HCT116 (cell line): Measurements from ENCODE around the gene RACK1. TPM values are rescaled to one million over a fixed set of nuclear protein-coding genes. Genes with fewer than 3 reads are reported as not detected.

Experiments
- ATAC-seq: fragments of 200-7000 bp; cut with Tn5 transposase; 2 replicates; pipeline ENCODE4 v1.9.1; 2020; ENCODE audit warnings: mild to moderate bottlenecking, moderate library complexity
- BruUV-seq: library from RNA; stranded (reverse); fragments of 400-500 nt; replicated peaks from 2 replicates; lab custom pipeline; 2021; lab: Mats Ljungman, UMichigan
- CTCF ChIA-PET: fragments of 300-600 bp; sonication (Branson Sonifier 250); formaldehyde crosslinking; loops from one replicate; lab custom pipeline; 2021; ENCODE audit warnings: antibody characterized with exemption; lab: Charles Lee
- POLR2A ChIA-PET: fragments of 300-600, 350-600 bp; sonication (Branson Sonifier 250); formaldehyde crosslinking; loops from one replicate; lab custom pipeline; 2021; ENCODE audit warnings: antibody characterized with exemption; lab: Charles Lee
- RAD21 ChIA-PET, 2 experiments: fragments of 300-600 bp; sonication (Branson Sonifier 250); formaldehyde crosslinking; loops; one replicate each; lab custom pipeline; 2023; ENCODE audit warnings: low total read pairs in 2 of 2; ENCODE audit not compliant: uncharacterized antibody in 2 of 2, unreplicated experiment in 2 of 2, low non-redundant PET in 1 of 2; lab: Charles Lee
- DNase-seq: peaks from one replicate; pipeline ENCODE4 v3.0.0-alpha.2; 2010; ENCODE audit warnings: low read depth, low spot score
- H2AFZ ChIP-seq: fragments of 200-600 bp; shearing (Covaris generic), sonication (generic); 2 replicates; pipeline ENCODE4 v1.6.1; 2017; ENCODE audit warnings: low read depth, mixed run types, mixed read lengths, antibody characterized with exemption, low read length; ENCODE audit not compliant: poor library complexity, severe bottlenecking
- H3K27ac ChIP-seq: 2 replicates; pipeline ENCODE4 v1.5.1; 2012; ENCODE audit warnings: low read depth, low read length
- H3K27me3 ChIP-seq: fragments of 200-600 bp; sonication (generic); 2 replicates; pipeline ENCODE4 v1.6.1; 2016; ENCODE audit warnings: mixed run types, low read length, mixed read lengths; ENCODE audit not compliant: insufficient read depth
- H3K36me3 ChIP-seq, 2 experiments: fragments of 200-500 bp in 1 of 2; fragments of 200-600 bp in 1 of 2; sonication (Bioruptor generic) in 1 of 2; sonication (generic) in 1 of 2; 2 replicates each; pipeline versions ENCODE4 v1.5.1 to v1.6.1; 2014 to 2016; ENCODE audit warnings: low read length in 2 of 2, inconsistent platforms in 1 of 2, mixed read lengths in 1 of 2, mixed run types in 1 of 2; ENCODE audit not compliant: insufficient read depth in 2 of 2, control insufficient read depth in 1 of 2
- H3K4me1 ChIP-seq, 2 experiments: fragments of 200-600 bp in 1 of 2; sonication (generic) in 1 of 2; 2 replicates each; pipeline versions ENCODE4 v1.5.1 to v1.6.1; 2012 to 2017; ENCODE audit warnings: low read length in 2 of 2, inconsistent platforms in 1 of 2, mild to moderate bottlenecking in 1 of 2, mixed read lengths in 1 of 2, mixed run types in 1 of 2, moderate library complexity in 1 of 2; ENCODE audit not compliant: insufficient read depth in 2 of 2, control insufficient read depth in 1 of 2
- H3K4me2 ChIP-seq: fragments of 200-600 bp; sonication (generic); 2 replicates; pipeline ENCODE4 v1.6.1; 2017; ENCODE audit warnings: mixed run types, low read length, mixed read lengths
- H3K4me3 ChIP-seq, 2 experiments: fragments of 200-600 bp in 1 of 2; sonication (generic) in 1 of 2; replicated peaks in 1 of 2; 2 replicates each; pipeline ENCODE4 v1.5.1; 2011 to 2016; ENCODE audit warnings: low read length in 2 of 2, control low read depth in 1 of 2, low read depth in 1 of 2, mild to moderate bottlenecking in 1 of 2, mixed read lengths in 1 of 2, mixed run types in 1 of 2
- H3K79me2 ChIP-seq: fragments of 200-600 bp; sonication (generic); 2 replicates; pipeline ENCODE4 v1.6.1; 2017; ENCODE audit warnings: mild to moderate bottlenecking, mixed run types, low read length, moderate library complexity, mixed read lengths; ENCODE audit not compliant: insufficient read depth
- H3K9ac ChIP-seq: fragments of 200-600 bp; sonication (generic); 2 replicates; pipeline ENCODE4 v1.6.1; 2016; ENCODE audit warnings: low read length, mixed read lengths
- H3K9me2 ChIP-seq: fragments of 200-600 bp; sonication (generic), shearing (Covaris generic); 2 replicates; pipeline ENCODE4 v1.6.1; 2017; ENCODE audit warnings: mixed run types, mild to moderate bottlenecking, moderate library complexity; ENCODE audit not compliant: insufficient read depth
- H3K9me3 ChIP-seq, 2 experiments: fragments of 200-500 bp in 1 of 2; fragments of 200-600 bp in 1 of 2; sonication (Bioruptor generic) in 1 of 2; sonication (generic) in 1 of 2; 2 replicates each; pipeline ENCODE4 v1.6.1; 2014 to 2017; ENCODE audit warnings: low read length in 2 of 2, mixed read lengths in 2 of 2, inconsistent platforms in 1 of 2, low read depth in 1 of 2, mild to moderate bottlenecking in 1 of 2, mixed run types in 1 of 2, moderate library complexity in 1 of 2; ENCODE audit not compliant: control insufficient read depth in 1 of 2, insufficient read depth in 1 of 2
- H4K20me1 ChIP-seq: fragments of 200-600 bp; sonication (generic), shearing (Covaris generic); 2 replicates; pipeline ENCODE4 v1.6.1; 2017; ENCODE audit warnings: mixed run types, mild to moderate bottlenecking, moderate library complexity; ENCODE audit not compliant: insufficient read depth
- CBX3 ChIP-seq: IDR thresholded peaks from 2 replicates; pipeline ENCODE4 v1.6.1; 2012; ENCODE audit warnings: low read depth
- CEBPB ChIP-seq: IDR thresholded peaks from 2 replicates; pipeline ENCODE4 v1.6.1; 2012; ENCODE audit warnings: low read depth
- CTCF ChIP-seq, 3 experiments: fragments of 200-600 bp in 1 of 3; sonication (generic) in 1 of 3; IDR thresholded peaks in 2 of 3; conservative IDR thresholded peaks in 1 of 3; 2 replicates each; pipeline ENCODE4 v1.5.1; 2012 to 2017; ENCODE audit warnings: low read depth in 2 of 3, low read length in 2 of 3, antibody characterized with exemption in 1 of 3, borderline replicate concordance in 1 of 3, control low read depth in 1 of 3, mild to moderate bottlenecking in 1 of 3, mixed read lengths in 1 of 3, mixed run types in 1 of 3, moderate library complexity in 1 of 3; ENCODE audit not compliant: insufficient read depth in 1 of 3
- EGR1 ChIP-seq: IDR thresholded peaks from 2 replicates; pipeline ENCODE4 v1.6.1; 2012; ENCODE audit warnings: low read depth
- FOSL1 ChIP-seq: IDR thresholded peaks from 2 replicates; pipeline ENCODE4 v1.6.1; 2012; ENCODE audit warnings: low read depth
- JUND ChIP-seq: IDR thresholded peaks from 2 replicates; pipeline ENCODE4 v1.6.1; 2012
- RAD21 ChIP-seq: IDR thresholded peaks from 2 replicates; pipeline ENCODE4 v1.6.1; 2012; ENCODE audit warnings: low read depth, mild to moderate bottlenecking
- SP1 ChIP-seq: IDR thresholded peaks from 2 replicates; pipeline ENCODE4 v1.6.1; 2012; ENCODE audit warnings: low read depth
- TCF7L2 ChIP-seq: IDR thresholded peaks from 2 replicates; pipeline ENCODE4 v1.7.0; 2011; ENCODE audit warnings: borderline replicate concordance, inconsistent platforms; ENCODE audit not compliant: insufficient read depth, insufficient read length; ENCODE audit errors: extremely low read depth
- YY1 ChIP-seq: IDR thresholded peaks from 2 replicates; pipeline ENCODE4 v1.6.1; 2011; ENCODE audit warnings: low read length, low read depth, moderate library complexity, mild to moderate bottlenecking; ENCODE audit not compliant: insufficient replicate concordance; ENCODE audit errors: extremely low read depth
- intact Hi-C: fragments of 100-400 bp; cut with micrococcal nuclease; formaldehyde crosslinking; loops from 2 replicates; pipeline ENCODE4 v1.10.0; 2022
- total RNA-seq: library from RNA; stranded (reverse); gene quantifications from one replicate; pipeline ENCODE4 v1.2.1, GENCODE V29; 2021; ENCODE audit not compliant: unreplicated experiment
- TF ChIP-seq, protein P1 (sequence below): IDR thresholded peaks from 2 replicates; pipeline ENCODE4 v1.6.1; 2012
- TF ChIP-seq, protein P2 (sequence below): IDR thresholded peaks from 2 replicates; pipeline ENCODE4 v1.6.1; 2012; ENCODE audit warnings: low read depth
- TF ChIP-seq, protein P3 (sequence below): IDR thresholded peaks from 2 replicates; pipeline ENCODE4 v1.6.1; 2011; ENCODE audit warnings: mild to moderate bottlenecking, low read length, moderate library complexity; ENCODE audit not compliant: insufficient replicate concordance; ENCODE audit errors: extremely low read depth

The RACK1 gene
- total RNA-seq, 1 experiment from 2014 or later = 2,432 TPM

- intact Hi-C loops = loop anchor here (5.0 kb wide), 1 partner anchor 76 kb away; no protein-coding TSS in a partner anchor
- no peak for ATAC-seq
- DNase-seq = no peak
- no TSS peak for BruUV-seq
- H4K20me1 ChIP-seq = peaks cover 14% of the 10 kb centered on the region; the same call in 1 of the 2 replicates
- H3K4me1 ChIP-seq = peaks cover 12 to 21% of the 10 kb centered on the region in 2 experiments; a peak in 3 of 4 replicates
- peaks cover 13 to 17% of the 10 kb centered on the region in 2 experiments for H3K36me3 ChIP-seq
- no peak overlapping the region for H2AFZ ChIP-seq
- H3K27ac ChIP-seq = no peak overlapping the region
- H3K9ac ChIP-seq = no peak overlapping the region
- H3K27me3 ChIP-seq = no peaks in the 10 kb centered on the region
- no peaks in the 10 kb centered on the region for H3K9me2 ChIP-seq
- POLR2A ChIA-PET = no interaction called here
- TF ChIP-seq, protein P1, sequence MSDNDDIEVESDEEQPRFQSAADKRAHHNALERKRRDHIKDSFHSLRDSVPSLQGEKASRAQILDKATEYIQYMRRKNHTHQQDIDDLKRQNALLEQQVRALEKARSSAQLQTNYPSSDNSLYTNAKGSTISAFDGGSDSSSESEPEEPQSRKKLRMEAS = no peak
- TF ChIP-seq JUND (no peak), SP1 (no peak), CTCF (IDR thresholded peaks at IDR 0.05 in 2 of 3, conservative IDR thresholded peaks at IDR 0.05 in 1 of 3; ENCODE audit: borderline replicate concordance in 1 of 3, insufficient read depth in 1 of 3, low read depth in 2 of 3, low read length in 2 of 3) (no peak), CBX3 (no peak), EGR1 (no peak), RAD21 (no peak), FOSL1 (no peak), CEBPB (no peak), YY1 (no peak), TCF7L2 (no peak)
- TF ChIP-seq, protein P2, sequence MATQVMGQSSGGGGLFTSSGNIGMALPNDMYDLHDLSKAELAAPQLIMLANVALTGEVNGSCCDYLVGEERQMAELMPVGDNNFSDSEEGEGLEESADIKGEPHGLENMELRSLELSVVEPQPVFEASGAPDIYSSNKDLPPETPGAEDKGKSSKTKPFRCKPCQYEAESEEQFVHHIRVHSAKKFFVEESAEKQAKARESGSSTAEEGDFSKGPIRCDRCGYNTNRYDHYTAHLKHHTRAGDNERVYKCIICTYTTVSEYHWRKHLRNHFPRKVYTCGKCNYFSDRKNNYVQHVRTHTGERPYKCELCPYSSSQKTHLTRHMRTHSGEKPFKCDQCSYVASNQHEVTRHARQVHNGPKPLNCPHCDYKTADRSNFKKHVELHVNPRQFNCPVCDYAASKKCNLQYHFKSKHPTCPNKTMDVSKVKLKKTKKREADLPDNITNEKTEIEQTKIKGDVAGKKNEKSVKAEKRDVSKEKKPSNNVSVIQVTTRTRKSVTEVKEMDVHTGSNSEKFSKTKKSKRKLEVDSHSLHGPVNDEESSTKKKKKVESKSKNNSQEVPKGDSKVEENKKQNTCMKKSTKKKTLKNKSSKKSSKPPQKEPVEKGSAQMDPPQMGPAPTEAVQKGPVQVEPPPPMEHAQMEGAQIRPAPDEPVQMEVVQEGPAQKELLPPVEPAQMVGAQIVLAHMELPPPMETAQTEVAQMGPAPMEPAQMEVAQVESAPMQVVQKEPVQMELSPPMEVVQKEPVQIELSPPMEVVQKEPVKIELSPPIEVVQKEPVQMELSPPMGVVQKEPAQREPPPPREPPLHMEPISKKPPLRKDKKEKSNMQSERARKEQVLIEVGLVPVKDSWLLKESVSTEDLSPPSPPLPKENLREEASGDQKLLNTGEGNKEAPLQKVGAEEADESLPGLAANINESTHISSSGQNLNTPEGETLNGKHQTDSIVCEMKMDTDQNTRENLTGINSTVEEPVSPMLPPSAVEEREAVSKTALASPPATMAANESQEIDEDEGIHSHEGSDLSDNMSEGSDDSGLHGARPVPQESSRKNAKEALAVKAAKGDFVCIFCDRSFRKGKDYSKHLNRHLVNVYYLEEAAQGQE = no peak
- TF ChIP-seq, protein P3, sequence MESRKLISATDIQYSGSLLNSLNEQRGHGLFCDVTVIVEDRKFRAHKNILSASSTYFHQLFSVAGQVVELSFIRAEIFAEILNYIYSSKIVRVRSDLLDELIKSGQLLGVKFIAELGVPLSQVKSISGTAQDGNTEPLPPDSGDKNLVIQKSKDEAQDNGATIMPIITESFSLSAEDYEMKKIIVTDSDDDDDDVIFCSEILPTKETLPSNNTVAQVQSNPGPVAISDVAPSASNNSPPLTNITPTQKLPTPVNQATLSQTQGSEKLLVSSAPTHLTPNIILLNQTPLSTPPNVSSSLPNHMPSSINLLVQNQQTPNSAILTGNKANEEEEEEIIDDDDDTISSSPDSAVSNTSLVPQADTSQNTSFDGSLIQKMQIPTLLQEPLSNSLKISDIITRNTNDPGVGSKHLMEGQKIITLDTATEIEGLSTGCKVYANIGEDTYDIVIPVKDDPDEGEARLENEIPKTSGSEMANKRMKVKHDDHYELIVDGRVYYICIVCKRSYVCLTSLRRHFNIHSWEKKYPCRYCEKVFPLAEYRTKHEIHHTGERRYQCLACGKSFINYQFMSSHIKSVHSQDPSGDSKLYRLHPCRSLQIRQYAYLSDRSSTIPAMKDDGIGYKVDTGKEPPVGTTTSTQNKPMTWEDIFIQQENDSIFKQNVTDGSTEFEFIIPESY = no peak
- H3K4me2 ChIP-seq = peak overlapping the region; percentile 85; the same call in 1 of the 2 replicates
- H3K9me3 ChIP-seq = no peaks in the 10 kb centered on the region
- RAD21 ChIA-PET = no interaction called here
- H3K79me2 ChIP-seq = peaks cover 79% of the 10 kb centered on the region
- H3K4me3 ChIP-seq = no peak overlapping the region
- CTCF ChIA-PET = no interaction called here
These were observed 14.9 kb upstream of the RACK1 start for GRCh38 chr5:181258576-181258975.
